K562 (cell line): ENCODE data around the gene PELI2. TPM values are rescaled to one million over a fixed set of nuclear protein-coding genes. Genes with fewer than 3 reads are reported as not detected.

Experiments used
- ATAC-seq: fragments of 200-7000 bp; cut with Tn5 transposase; 3 replicates; pipeline ENCODE4 v1.9.1; 2020; ENCODE audit warnings: moderate library complexity
- BruUV-seq: library from RNA; stranded (reverse); fragments of 400-500 nt; replicated peaks from 2 replicates; lab custom pipeline; 2021; lab: Mats Ljungman, UMichigan
- CTCF ChIA-PET: fragments of 300-600 bp; formaldehyde crosslinking; extraction: SDS; loops from one replicate; lab custom pipeline; 2021; ENCODE audit warnings: low intra/inter-chr PET ratio; lab: Yijun Ruan, JAX
- POLR2A ChIA-PET: fragments of 300-600, 350-650 bp; sonication (Branson Sonifier 250); formaldehyde crosslinking; extraction: SDS; loops from one replicate; lab custom pipeline; 2021; ENCODE audit warnings: antibody characterized with exemption, inconsistent platforms; lab: Yijun Ruan, JAX
- DNase-seq, 4 experiments: peaks; one replicate each; pipeline versions ENCODE4 v3.0.0 to v3.0.0-alpha.2; 2011 to 2018; ENCODE audit warnings: low spot score in 3 of 4, mixed read lengths in 3 of 4; ENCODE audit errors: extremely low read depth in 1 of 4
- FAIRE-seq: peaks from 2 replicates; lab custom pipeline; 2011; peaks lifted over from hg19 to GRCh38; lab: Jason Lieb, UNC
- H2AFZ ChIP-seq: 2 replicates; pipeline ENCODE4 v1.6.0; 2011; ENCODE audit warnings: low read depth, low read length, control low read depth, inconsistent platforms
- H3K27ac ChIP-seq: fragments of 200-600 bp; 3 replicates; pipeline ENCODE4 v1.8.0; 2011; ENCODE audit warnings: low read depth, mild to moderate bottlenecking, control low read depth, inconsistent platforms, low read length, moderate library complexity, mixed read lengths; ENCODE audit errors: extremely low read depth
- H3K27me3 ChIP-seq, 2 experiments: fragments of 300-600 bp in 1 of 2; 2 replicates in 1 of 2; 3 replicates in 1 of 2; pipeline versions ENCODE4 v1.6.0 to v1.8.0; 2011; ENCODE audit warnings: inconsistent platforms in 2 of 2, low read length in 2 of 2, mild to moderate bottlenecking in 1 of 2, mixed read lengths in 1 of 2, moderate library complexity in 1 of 2; ENCODE audit not compliant: control insufficient read depth in 2 of 2, insufficient read depth in 2 of 2
- H3K36me3 ChIP-seq: fragments of 300-600 bp; 3 replicates; pipeline ENCODE4 v1.8.0; 2011; ENCODE audit warnings: mild to moderate bottlenecking, low read length, inconsistent platforms; ENCODE audit not compliant: control insufficient read depth, insufficient read depth
- H3K4me1 ChIP-seq, 2 experiments: fragments of 200-600 bp in 1 of 2; replicated peaks in 1 of 2; 2 replicates in 1 of 2; 3 replicates in 1 of 2; pipeline versions ENCODE4 v1.5.1 to v1.8.0; 2011; ENCODE audit warnings: inconsistent platforms in 2 of 2, low read length in 2 of 2, mild to moderate bottlenecking in 1 of 2, mixed read lengths in 1 of 2, moderate library complexity in 1 of 2; ENCODE audit not compliant: control insufficient read depth in 2 of 2, insufficient read depth in 2 of 2
- H3K4me2 ChIP-seq: 2 replicates; pipeline ENCODE4 v1.6.1; 2011; ENCODE audit warnings: low read length, control low read depth, inconsistent platforms, mixed read lengths; ENCODE audit not compliant: insufficient read depth
- H3K4me3 ChIP-seq: fragments of 200-600 bp; sonication (generic), shearing (Covaris generic); 2 replicates; pipeline ENCODE4 v1.5.1; 2016; ENCODE audit warnings: control low read depth, inconsistent platforms
- H3K79me2 ChIP-seq: fragments of 200-600 bp; 3 replicates; pipeline ENCODE4 v1.8.0; 2011; ENCODE audit warnings: low read length, inconsistent platforms; ENCODE audit not compliant: control insufficient read depth, insufficient read depth
- H3K9ac ChIP-seq, 2 experiments: 2 replicates each; pipeline versions ENCODE4 v1.6.0 to v1.6.1; 2011; ENCODE audit warnings: low read depth in 2 of 2, low read length in 2 of 2, control low read depth in 1 of 2, inconsistent platforms in 1 of 2, mild to moderate bottlenecking in 1 of 2, mixed read lengths in 1 of 2; ENCODE audit not compliant: insufficient read depth in 1 of 2
- H3K9me1 ChIP-seq: one replicate; pipeline ENCODE4 v1.6.0; 2011; ENCODE audit warnings: inconsistent platforms, mild to moderate bottlenecking, low read length, moderate library complexity; ENCODE audit not compliant: control insufficient read depth, insufficient read depth
- H3K9me3 ChIP-seq: replicated peaks from 2 replicates; pipeline ENCODE4 v1.5.1; 2011; ENCODE audit warnings: low read depth, low read length, inconsistent platforms; ENCODE audit not compliant: control insufficient read depth, insufficient read depth
- H4K20me1 ChIP-seq: replicated peaks from 2 replicates; pipeline ENCODE4 v1.6.1; 2011; ENCODE audit warnings: low read length, inconsistent platforms, mixed read lengths; ENCODE audit not compliant: control insufficient read depth, insufficient read depth
- BACH1 ChIP-seq: fragments of 200-800 bp; sonication (Bioruptor generic); IDR thresholded peaks from 2 replicates; pipeline ENCODE4 v1.6.1; 2016; ENCODE audit warnings: missing genetic modification characterization, missing compliant biosample characterization
- CBX5 ChIP-seq: IDR thresholded peaks from 2 replicates; pipeline ENCODE4 v1.6.1; 2014; ENCODE audit warnings: low read depth, borderline replicate concordance
- DMBX1 ChIP-seq: fragments of 250-450 bp; sonication (Bioruptor Pico); IDR thresholded peaks from 2 replicates; pipeline ENCODE4 v1.8.0; 2022; ENCODE audit warnings: inconsistent platforms, mild to moderate bottlenecking, moderate library complexity, borderline replicate concordance
- L3MBTL2 ChIP-seq: fragments of 450-650 bp; IDR thresholded peaks from 2 replicates; pipeline ENCODE4 v1.6.1; 2016; ENCODE audit warnings: mild to moderate bottlenecking, moderate library complexity
- LCOR ChIP-seq: sonication (generic); formaldehyde crosslinking; IDR thresholded peaks from 2 replicates; pipeline ENCODE4 v1.8.0; 2022; ENCODE audit warnings: mild to moderate bottlenecking, missing genetic modification reagents
- MIER1 ChIP-seq: fragments of 450-650 bp; IDR thresholded peaks from 2 replicates; pipeline ENCODE4 v1.6.1; 2016; ENCODE audit warnings: antibody characterized with exemption, mild to moderate bottlenecking, low read depth
- NFATC3 ChIP-seq: fragments of 450-650 bp; IDR thresholded peaks from 2 replicates; pipeline ENCODE4 v1.6.1; 2017; ENCODE audit warnings: mild to moderate bottlenecking
- RBM39 ChIP-seq: fragments of 200-400 bp; formaldehyde crosslinking; optimal IDR thresholded peaks from 2 replicates; pipeline ENCODE3; 2018; ENCODE audit warnings: low read depth, low read length
- TARDBP ChIP-seq: fragments of 450-650 bp; IDR thresholded peaks from 2 replicates; pipeline ENCODE4 v1.6.1; 2016
- TEAD2 ChIP-seq: fragments of 450-650 bp; IDR thresholded peaks from 2 replicates; pipeline ENCODE4 v1.6.1; 2016; ENCODE audit warnings: missing genetic modification characterization, control low read depth, missing compliant biosample characterization
- WHSC1 ChIP-seq: IDR thresholded peaks from one replicate; pipeline ENCODE4 v1.6.1; 2012; ENCODE audit warnings: low read length, control low read depth, inconsistent platforms
- XRCC3 ChIP-seq: fragments of 450-650 bp; IDR thresholded peaks from 2 replicates; pipeline ENCODE4 v1.6.1; 2017; ENCODE audit warnings: mild to moderate bottlenecking, moderate library complexity
- ZNF184 ChIP-seq: sonication (generic); formaldehyde crosslinking; IDR thresholded peaks from 2 replicates; pipeline ENCODE4 v1.5.0; 2020; ENCODE audit warnings: missing genetic modification reagents
- WGBS: fragments of 100-300 bp; shearing (Covaris generic); methylation state at CpG from one replicate; pipeline ENCODE4 v1.1.6; 2016; ENCODE audit warnings: low coverage, mixed read lengths; ENCODE audit not compliant: insufficient coverage; ENCODE audit errors: missing lambda C conversion rate; 5-methylcytosine and 5-hydroxymethylcytosine counted together
- in situ Hi-C: fragments of 300-500 bp; cut with MboI; formaldehyde crosslinking; loops from 4 replicates; pipeline ENCODE4 v1.15.0; 2018; ENCODE audit warnings: inconsistent platforms, mixed read lengths
- intact Hi-C: fragments of 100-400 bp; cut with micrococcal nuclease; formaldehyde crosslinking; loops from 2 replicates; pipeline ENCODE4 v1.14.2; 2022
- polyA plus RNA-seq, 8 experiments: library from polyadenylated mRNA; depleted of rRNA in 4 of 8; stranded (reverse) in 5 of 8; unstranded in 3 of 8; fragments of >200 nt; fragmentation: Nextera tagmentation in 2 of 8; fragmentation: Illumina TruSeq in 1 of 8; extraction: Ambion mirVana in 2 of 8; extraction: Trizol in 1 of 8; gene quantifications; 2 replicates each; pipeline versions ENCODE4 v1.2.1 to v1.2.3, GENCODE V29; 2011 to 2014; ENCODE audit warnings: inconsistent platforms in 1 of 8, missing spikeins in 1 of 8
- total RNA-seq, 7 experiments: library from RNA; depleted of rRNA in 6 of 7; stranded (reverse); fragments of >200 nt in 6 of 7; fragmentation: Illumina TruSeq in 2 of 7; extraction: Trizol in 2 of 7; gene quantifications; 2 replicates each; pipeline versions ENCODE4 v1.2.1 to v1.2.3, GENCODE V29; 2011 to 2021; ENCODE audit warnings: low replicate concordance in 1 of 7
- TF ChIP-seq, protein P1 (sequence below): fragments of 250-450 bp; sonication (Bioruptor Pico); IDR thresholded peaks from 2 replicates; pipeline ENCODE4 v1.4.0; 2020; ENCODE audit warnings: mild to moderate bottlenecking, moderate library complexity
- TF ChIP-seq, protein P2 (sequence below): fragments of 250-450 bp; sonication (Bioruptor Pico); IDR thresholded peaks from 2 replicates; pipeline ENCODE4 v1.4.0; 2020; ENCODE audit warnings: borderline replicate concordance
- TF ChIP-seq, protein P3 (sequence below): fragments of 200-800 bp; sonication (Bioruptor generic); IDR thresholded peaks from 2 replicates; pipeline ENCODE4 v1.6.1; 2017; ENCODE audit warnings: missing genetic modification characterization, missing compliant biosample characterization
- TF ChIP-seq, protein P4 (sequence below): IDR thresholded peaks from 2 replicates; pipeline ENCODE4 v1.6.1; 2012; ENCODE audit warnings: low read depth, low read length, improper control_type of control experiment, borderline replicate concordance
- TF ChIP-seq, protein P5 (sequence below): fragments of 250-450 bp; sonication (Bioruptor Pico); IDR thresholded peaks from 2 replicates; pipeline ENCODE4 v1.6.1; 2021; ENCODE audit warnings: mild to moderate bottlenecking

The PELI2 gene
- total and polyA plus RNA-seq, 9 of the 15 experiments (the other 6 are each of a cell fraction or from before 2014, with no cell fraction given), result 0.20 to 1.5 (median 0.44) TPM

DNA sequence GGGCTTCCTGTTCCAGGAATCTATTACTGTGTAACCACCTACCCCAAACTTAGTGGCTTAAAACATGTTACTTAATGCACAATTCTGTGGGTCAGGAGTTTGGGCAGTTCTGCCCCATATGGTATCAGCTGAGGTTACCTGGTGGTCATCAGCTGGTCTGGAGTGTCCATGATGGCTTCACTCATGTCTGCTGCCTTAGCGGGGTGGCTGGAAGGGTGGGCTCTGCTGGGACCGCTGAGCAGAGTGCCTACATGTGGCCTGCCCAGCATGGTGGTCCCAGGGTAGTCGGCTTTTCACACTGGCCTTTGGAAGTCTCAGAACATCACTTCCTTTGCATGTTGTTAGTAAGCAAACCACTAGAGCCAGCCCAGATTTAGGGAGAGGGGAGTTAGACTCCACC lies 53.9 kb downstream of the PELI2 start:
- FAIRE-seq, result no peak
- H4K20me1 ChIP-seq, result no peaks in the 10 kb centered on the region
- H3K27ac ChIP-seq, result no peak overlapping the region
- H3K27me3 ChIP-seq, result no peaks in the 10 kb centered on the region
- ATAC-seq, result no peak
- no peaks in the 10 kb centered on the region for H3K79me2 ChIP-seq
- BruUV-seq, result no TSS peak
- ChIA-PET POLR2A (interaction anchor here (0.7 kb wide), 1 partner anchor 35 kb away, joined by 7 read pairs; no protein-coding TSS in a partner anchor), CTCF (no interaction called here)
- intact Hi-C loops (no loop called here), in situ Hi-C loops (no loop called here)
- peaks cover 0 to 16% of the 10 kb centered on the region in 2 experiments; a peak in 3 of 5 replicates for H3K4me1 ChIP-seq
- no peak for DNase-seq
- no peak overlapping the region for H2AFZ ChIP-seq
- H3K9me1 ChIP-seq, result no peaks in the 10 kb centered on the region
- H3K9ac ChIP-seq, result no peak overlapping the region
- 18% methylated on average over 3 of the region's 3 CpGs for WGBS
- H3K4me2 ChIP-seq, result no peak overlapping the region
- no peaks in the 10 kb centered on the region for H3K36me3 ChIP-seq
- H3K4me3 ChIP-seq, result no peak overlapping the region
- H3K9me3 ChIP-seq, result no peaks in the 10 kb centered on the region
- TF ChIP-seq, protein P1, sequence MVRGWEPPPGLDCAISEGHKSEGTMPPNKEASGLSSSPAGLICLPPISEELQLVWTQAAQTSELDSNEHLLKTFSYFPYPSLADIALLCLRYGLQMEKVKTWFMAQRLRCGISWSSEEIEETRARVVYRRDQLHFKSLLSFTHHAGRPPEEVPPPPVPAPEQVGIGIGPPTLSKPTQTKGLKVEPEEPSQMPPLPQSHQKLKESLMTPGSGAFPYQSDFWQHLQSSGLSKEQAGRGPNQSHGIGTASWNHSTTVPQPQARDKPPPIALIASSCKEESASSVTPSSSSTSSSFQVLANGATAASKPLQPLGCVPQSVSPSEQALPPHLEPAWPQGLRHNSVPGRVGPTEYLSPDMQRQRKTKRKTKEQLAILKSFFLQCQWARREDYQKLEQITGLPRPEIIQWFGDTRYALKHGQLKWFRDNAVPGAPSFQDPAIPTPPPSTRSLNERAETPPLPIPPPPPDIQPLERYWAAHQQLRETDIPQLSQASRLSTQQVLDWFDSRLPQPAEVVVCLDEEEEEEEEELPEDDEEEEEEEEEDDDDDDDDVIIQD (CRISPR knock-in tag), result no peak
- no peak for TF ChIP-seq XRCC3
- TF ChIP-seq L3MBTL2, result no peak
- TF ChIP-seq MIER1, result no peak
- TF ChIP-seq, protein P2, sequence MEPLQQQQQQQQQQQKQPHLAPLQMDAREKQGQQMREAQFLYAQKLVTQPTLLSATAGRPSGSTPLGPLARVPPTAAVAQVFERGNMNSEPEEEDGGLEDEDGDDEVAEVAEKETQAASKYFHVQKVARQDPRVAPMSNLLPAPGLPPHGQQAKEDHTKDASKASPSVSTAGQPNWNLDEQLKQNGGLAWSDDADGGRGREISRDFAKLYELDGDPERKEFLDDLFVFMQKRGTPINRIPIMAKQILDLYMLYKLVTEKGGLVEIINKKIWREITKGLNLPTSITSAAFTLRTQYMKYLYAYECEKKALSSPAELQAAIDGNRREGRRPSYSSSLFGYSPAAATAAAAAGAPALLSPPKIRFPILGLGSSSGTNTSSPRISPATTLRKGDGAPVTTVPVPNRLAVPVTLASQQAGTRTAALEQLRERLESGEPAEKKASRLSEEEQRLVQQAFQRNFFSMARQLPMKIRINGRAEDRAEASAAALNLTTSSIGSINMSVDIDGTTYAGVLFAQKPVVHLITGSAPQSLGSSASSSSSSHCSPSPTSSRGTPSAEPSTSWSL (CRISPR knock-in tag), result no peak
- TF ChIP-seq WHSC1, result no peak
- no peak for TF ChIP-seq NFATC3
- TF ChIP-seq ZNF184 (CRISPR knock-in tag), result no peak
- TF ChIP-seq TEAD2 (tag), result 0 out of 2 replicates have a peak, but pooled peaks have one; percentile 56
- TF ChIP-seq, protein P3, sequence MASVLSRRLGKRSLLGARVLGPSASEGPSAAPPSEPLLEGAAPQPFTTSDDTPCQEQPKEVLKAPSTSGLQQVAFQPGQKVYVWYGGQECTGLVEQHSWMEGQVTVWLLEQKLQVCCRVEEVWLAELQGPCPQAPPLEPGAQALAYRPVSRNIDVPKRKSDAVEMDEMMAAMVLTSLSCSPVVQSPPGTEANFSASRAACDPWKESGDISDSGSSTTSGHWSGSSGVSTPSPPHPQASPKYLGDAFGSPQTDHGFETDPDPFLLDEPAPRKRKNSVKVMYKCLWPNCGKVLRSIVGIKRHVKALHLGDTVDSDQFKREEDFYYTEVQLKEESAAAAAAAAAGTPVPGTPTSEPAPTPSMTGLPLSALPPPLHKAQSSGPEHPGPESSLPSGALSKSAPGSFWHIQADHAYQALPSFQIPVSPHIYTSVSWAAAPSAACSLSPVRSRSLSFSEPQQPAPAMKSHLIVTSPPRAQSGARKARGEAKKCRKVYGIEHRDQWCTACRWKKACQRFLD (CRISPR knock-in tag), result peak; percentile 69; the same call in 1 of the 2 replicates
- TF ChIP-seq LCOR (CRISPR knock-in tag), result no peak
- TF ChIP-seq TARDBP, result no peak
- TF ChIP-seq BACH1 (tag), result peak; percentile 58
- TF ChIP-seq DMBX1 (CRISPR knock-in tag), result peak; percentile 38; the same call in 1 of the 2 replicates
- TF ChIP-seq, protein P4, sequence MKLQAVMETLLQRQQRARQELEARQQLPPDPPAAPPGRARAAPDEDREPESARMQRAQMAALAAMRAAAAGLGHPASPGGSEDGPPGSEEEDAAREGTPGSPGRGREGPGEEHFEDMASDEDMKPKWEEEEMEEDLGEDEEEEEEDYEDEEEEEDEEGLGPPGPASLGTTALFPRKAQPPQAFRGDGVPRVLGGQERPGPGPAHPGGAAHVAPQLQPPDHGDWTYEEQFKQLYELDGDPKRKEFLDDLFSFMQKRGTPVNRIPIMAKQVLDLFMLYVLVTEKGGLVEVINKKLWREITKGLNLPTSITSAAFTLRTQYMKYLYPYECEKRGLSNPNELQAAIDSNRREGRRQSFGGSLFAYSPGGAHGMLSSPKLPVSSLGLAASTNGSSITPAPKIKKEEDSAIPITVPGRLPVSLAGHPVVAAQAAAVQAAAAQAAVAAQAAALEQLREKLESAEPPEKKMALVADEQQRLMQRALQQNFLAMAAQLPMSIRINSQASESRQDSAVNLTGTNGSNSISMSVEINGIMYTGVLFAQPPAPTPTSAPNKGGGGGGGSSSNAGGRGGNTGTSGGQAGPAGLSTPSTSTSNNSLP, result no peak
- no peak for TF ChIP-seq RBM39
- TF ChIP-seq, protein P5, sequence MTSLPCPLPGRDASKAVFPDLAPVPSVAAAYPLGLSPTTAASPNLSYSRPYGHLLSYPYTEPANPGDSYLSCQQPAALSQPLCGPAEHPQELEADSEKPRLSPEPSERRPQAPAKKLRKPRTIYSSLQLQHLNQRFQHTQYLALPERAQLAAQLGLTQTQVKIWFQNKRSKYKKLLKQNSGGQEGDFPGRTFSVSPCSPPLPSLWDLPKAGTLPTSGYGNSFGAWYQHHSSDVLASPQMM (CRISPR knock-in tag), result no peak
- TF ChIP-seq CBX5, result no peak
